Type B pancreatic cell (in vitro differentiated cells): Measurements from ENCODE around the gene MBTPS1. TPM values are rescaled to one million over a fixed set of nuclear protein-coding genes. Genes with fewer than 3 reads are reported as not detected.
A peak's percentile ranks its signal among the peaks of the same experiment; 100 is the strongest.

Source experiments
- DNase-seq: peaks from one replicate; pipeline ENCODE4 v3.0.0; 2021; ENCODE audit warnings: mixed read lengths; ENCODE audit not compliant: unreplicated experiment; ENCODE audit errors: extremely low spot score
- H3K27ac Mint-ChIP-seq: 2 replicates; pipeline ENCODE4 v1.8.0; 2021; ENCODE audit warnings: mild to moderate bottlenecking, mixed read lengths
- H3K27me3 Mint-ChIP-seq: 2 replicates; pipeline ENCODE4 v1.8.0; 2021; ENCODE audit warnings: mixed read lengths
- H3K36me3 Mint-ChIP-seq: 2 replicates; pipeline ENCODE4 v1.8.0; 2021; ENCODE audit warnings: mixed read lengths
- H3K4me1 Mint-ChIP-seq: one replicate; pipeline ENCODE4 v1.8.0; 2021; ENCODE audit warnings: mixed read lengths; ENCODE audit not compliant: unreplicated experiment
- H3K4me3 Mint-ChIP-seq: 2 replicates; pipeline ENCODE4 v1.8.0; 2021; ENCODE audit warnings: mild to moderate bottlenecking, mixed read lengths
- H3K9me3 Mint-ChIP-seq: 2 replicates; pipeline ENCODE4 v1.8.0; 2021; ENCODE audit warnings: mixed read lengths
- CTCF ChIP-seq: fragments of 200-600 bp; sonication (generic); conservative IDR thresholded peaks from 2 replicates; pipeline ENCODE4 v1.5.0; 2021; ENCODE audit warnings: antibody characterized with exemption, mild to moderate bottlenecking
- total RNA-seq: library from RNA; stranded (reverse); gene quantifications from 2 replicates; pipeline ENCODE4 v1.2.1, GENCODE V29; 2021; ENCODE audit warnings: low replicate concordance

Gene MBTPS1
- total RNA-seq, 1 donor from 2014 or later = 88.4 TPM

GRCh38 chr16:84111525-84111924, 5.2 kb downstream of the MBTPS1 start:
- DNase-seq = no peak
- TF ChIP-seq CTCF = no peak
- H3K4me1 Mint-ChIP-seq = peaks cover 23% of the 10 kb centered on the region
- no peak overlapping the region for H3K4me3 Mint-ChIP-seq
- H3K27me3 Mint-ChIP-seq = no peaks in the 10 kb centered on the region
- H3K27ac Mint-ChIP-seq = no peak overlapping the region
- H3K9me3 Mint-ChIP-seq = no peaks in the 10 kb centered on the region
- H3K36me3 Mint-ChIP-seq = no peaks in the 10 kb centered on the region

- TF ChIP-seq CTCF = no peak
- peaks cover 26% of the 10 kb centered on the region for H3K4me1 Mint-ChIP-seq
- H3K36me3 Mint-ChIP-seq = no peaks in the 10 kb centered on the region
- H3K9me3 Mint-ChIP-seq = no peaks in the 10 kb centered on the region
- no peak for DNase-seq
- H3K27ac Mint-ChIP-seq = peak overlapping the region; percentile 67
- H3K27me3 Mint-ChIP-seq = no peaks in the 10 kb centered on the region
- H3K4me3 Mint-ChIP-seq = no peak overlapping the region
These were observed 6.2 kb downstream of the MBTPS1 start for GRCh38 chr16:84110527-84110926.

- H3K4me1 Mint-ChIP-seq = peaks cover 24% of the 10 kb centered on the region
- no peak for TF ChIP-seq CTCF
These were observed 7.0 kb downstream of the MBTPS1 start for GRCh38 chr16:84109598-84110335.

GRCh38 chr16:84107921-84108320, 8.8 kb downstream of the MBTPS1 start:
- no peaks in the 10 kb centered on the region for H3K36me3 Mint-ChIP-seq
- H3K4me3 Mint-ChIP-seq = no peak overlapping the region
- TF ChIP-seq CTCF = no peak
- H3K4me1 Mint-ChIP-seq = peaks cover 24% of the 10 kb centered on the region
- H3K27me3 Mint-ChIP-seq = no peaks in the 10 kb centered on the region
- H3K27ac Mint-ChIP-seq = no peak overlapping the region
- DNase-seq = no peak
- no peaks in the 10 kb centered on the region for H3K9me3 Mint-ChIP-seq

More at GRCh38 chr16:84109598-84110335, 7.0 kb downstream of the MBTPS1 start:
- H3K27ac Mint-ChIP-seq = no peak overlapping the region
- no peak overlapping the region for H3K4me3 Mint-ChIP-seq
- DNase-seq = no peak
- no peaks in the 10 kb centered on the region for H3K9me3 Mint-ChIP-seq
- H3K27me3 Mint-ChIP-seq = no peaks in the 10 kb centered on the region
- no peaks in the 10 kb centered on the region for H3K36me3 Mint-ChIP-seq

GRCh38 chr16:84105948-84106740, 10.6 kb downstream of the MBTPS1 start:
- TF ChIP-seq CTCF = no peak
- H3K27me3 Mint-ChIP-seq = no peaks in the 10 kb centered on the region
- no peak overlapping the region for H3K4me3 Mint-ChIP-seq
- H3K9me3 Mint-ChIP-seq = no peaks in the 10 kb centered on the region
- DNase-seq = no peak
- H3K36me3 Mint-ChIP-seq = no peaks in the 10 kb centered on the region
- H3K4me1 Mint-ChIP-seq = peaks cover 24% of the 10 kb centered on the region
- H3K27ac Mint-ChIP-seq = peak overlapping the region; percentile 24
